Endothelial cell of umbilical vein (primary cell): ENCODE data around the gene HSPB8. TPM values are rescaled to one million over a fixed set of nuclear protein-coding genes. Genes with fewer than 3 reads are reported as not detected.

Source experiments
- BruUV-seq: library from RNA; stranded (reverse); fragments of 400-500 nt; replicated peaks from 2 replicates; lab custom pipeline; 2021; lab: Mats Ljungman, UMichigan
- CTCF ChIA-PET: fragments of 300-600, 350-600 bp; sonication (Branson Sonifier 250); formaldehyde crosslinking; loops from one replicate; lab custom pipeline; 2021; ENCODE audit warnings: antibody characterized with exemption, inconsistent platforms; lab: Charles Lee
- POLR2A ChIA-PET: fragments of 300-600, 350-600 bp; sonication (Branson Sonifier 250); formaldehyde crosslinking; loops from one replicate; lab custom pipeline; 2021; ENCODE audit warnings: antibody characterized with exemption, inconsistent platforms; lab: Charles Lee
- DNase-seq: peaks from one replicate; pipeline ENCODE4 v3.0.0-alpha.2; 2011; ENCODE audit warnings: low read depth, low spot score
- FAIRE-seq: peaks from 2 replicates; lab custom pipeline; 2011; peaks lifted over from hg19 to GRCh38; lab: Jason Lieb, UNC
- H2AFZ ChIP-seq: 2 replicates; pipeline ENCODE4 v1.6.0; 2012; ENCODE audit warnings: low read depth, low read length, control low read depth, inconsistent platforms
- H3K27ac ChIP-seq: 2 replicates; pipeline ENCODE4 v1.5.1; 2011; ENCODE audit warnings: low read depth, mild to moderate bottlenecking, control low read depth, low read length, moderate library complexity; ENCODE audit not compliant: insufficient read depth
- H3K27me3 ChIP-seq, 2 experiments: 2 replicates each; pipeline versions ENCODE4 v1.6.0 to v1.6.1; 2011; ENCODE audit warnings: low read length in 2 of 2, mixed read lengths in 1 of 2; ENCODE audit not compliant: control insufficient read depth in 2 of 2, insufficient read depth in 2 of 2
- H3K36me3 ChIP-seq, 2 experiments: 2 replicates in 1 of 2; 3 replicates in 1 of 2; pipeline ENCODE4 v1.5.1; 2011; ENCODE audit warnings: low read length in 2 of 2, mild to moderate bottlenecking in 1 of 2, moderate library complexity in 1 of 2; ENCODE audit not compliant: control insufficient read depth in 2 of 2, insufficient read depth in 2 of 2; ENCODE audit errors: extremely low read depth in 1 of 2
- H3K4me1 ChIP-seq: 3 replicates; pipeline ENCODE4 v1.5.1; 2011; ENCODE audit warnings: mild to moderate bottlenecking, low read length; ENCODE audit not compliant: control insufficient read depth, insufficient read depth; ENCODE audit errors: extremely low read depth
- H3K4me2 ChIP-seq: 2 replicates; pipeline ENCODE4 v1.6.1; 2011; ENCODE audit warnings: low read length, control low read depth, mixed read lengths; ENCODE audit not compliant: insufficient read depth
- H3K4me3 ChIP-seq, 3 experiments: fragments of 200-600 bp in 1 of 3; sonication (generic), shearing (Covaris generic) in 1 of 3; replicated peaks in 1 of 3; 2 replicates each; pipeline ENCODE4 v1.5.1; 2011 to 2016; ENCODE audit warnings: control low read depth in 3 of 3, low read length in 3 of 3, mild to moderate bottlenecking in 2 of 3, inconsistent platforms in 1 of 3, low read depth in 1 of 3, moderate library complexity in 1 of 3; ENCODE audit not compliant: insufficient read depth in 1 of 3
- H3K79me2 ChIP-seq: 2 replicates; pipeline ENCODE4 v1.6.0; 2012; ENCODE audit warnings: low read length, inconsistent platforms; ENCODE audit not compliant: control insufficient read depth, insufficient read depth
- H3K9ac ChIP-seq: replicated peaks from 2 replicates; pipeline ENCODE3; 2011; ENCODE audit warnings: low read length, control low read depth; ENCODE audit not compliant: insufficient read depth; ENCODE audit errors: extremely low read depth
- H3K9me1 ChIP-seq: replicated peaks from 3 replicates; pipeline ENCODE4 v1.6.0; 2011; ENCODE audit warnings: mild to moderate bottlenecking, low read length; ENCODE audit not compliant: control insufficient read depth, insufficient read depth; ENCODE audit errors: extremely low read depth
- H3K9me3 ChIP-seq: replicated peaks from 2 replicates; pipeline ENCODE4 v1.5.1; 2012; ENCODE audit warnings: low read length, inconsistent platforms; ENCODE audit not compliant: control insufficient read depth, insufficient read depth
- H4K20me1 ChIP-seq: replicated peaks from 2 replicates; pipeline ENCODE3; 2011; ENCODE audit warnings: mild to moderate bottlenecking, low read length; ENCODE audit not compliant: control insufficient read depth, insufficient read depth; ENCODE audit errors: extremely low read depth
- EZH2 ChIP-seq: IDR thresholded peaks from 2 replicates; pipeline ENCODE4 v1.6.1; 2012; ENCODE audit warnings: borderline replicate concordance, low read depth, mild to moderate bottlenecking, moderate library complexity, low read length, inconsistent platforms; ENCODE audit not compliant: severe bottlenecking
- FOS ChIP-seq: IDR thresholded peaks from 2 replicates; pipeline ENCODE4 v1.6.1; 2011; ENCODE audit warnings: mild to moderate bottlenecking, low read length, moderate library complexity, borderline replicate concordance; ENCODE audit not compliant: insufficient read depth
- GATA2 ChIP-seq: IDR thresholded peaks from 2 replicates; pipeline ENCODE4 v1.7.0; 2011; ENCODE audit warnings: low read depth, mild to moderate bottlenecking, moderate library complexity, mixed read lengths, low read length; ENCODE audit not compliant: insufficient read length, insufficient read depth
- JUN ChIP-seq: IDR thresholded peaks from 2 replicates; pipeline ENCODE4 v1.6.1; 2011; ENCODE audit warnings: borderline replicate concordance, low read depth; ENCODE audit not compliant: insufficient read length, insufficient read depth
- MAX ChIP-seq: IDR thresholded peaks from 2 replicates; pipeline ENCODE4 v1.6.1; 2011; ENCODE audit not compliant: insufficient read depth, insufficient read length
- MYC ChIP-seq: IDR thresholded peaks from one replicate; pipeline ENCODE4 v1.6.1; 2011; ENCODE audit warnings: mild to moderate bottlenecking, low read depth, low read length
- POLR2A ChIP-seq: IDR thresholded peaks from 2 replicates; pipeline ENCODE4 v1.6.1; 2012; ENCODE audit warnings: low read depth, mild to moderate bottlenecking, control low read depth, low read length
- POLR2AphosphoS5 ChIP-seq: IDR thresholded peaks from 2 replicates; pipeline ENCODE4 v1.6.1; 2012; ENCODE audit warnings: low read depth, mild to moderate bottlenecking, control low read depth, low read length, moderate library complexity; ENCODE audit not compliant: insufficient read depth
- dilution Hi-C: fragments of 300-500 bp; cut with MboI; formaldehyde crosslinking; loops from one replicate; pipeline ENCODE4 v1.15.0; 2019; ENCODE audit warnings: low sequenced_read_pairs; ENCODE audit not compliant: extremely low pct_ligation_motif_present
- intact Hi-C: fragments of 100-400 bp; cut with micrococcal nuclease; formaldehyde crosslinking; loops from one replicate; pipeline ENCODE4 v1.10.0; 2022
- polyA plus RNA-seq, 4 experiments: library from polyadenylated mRNA; depleted of rRNA in 3 of 4; stranded (reverse) in 3 of 4; unstranded in 1 of 4; fragments of >200 nt; gene quantifications; 2 replicates each; pipeline versions ENCODE4 v1.2.1 to v1.2.3, GENCODE V29; 2011 to 2012; ENCODE audit warnings: missing spikeins in 1 of 4
- total RNA-seq: library from RNA; stranded (reverse); gene quantifications from 2 replicates; pipeline ENCODE4 v1.2.3, GENCODE V29; 2021
- TF ChIP-seq, protein P1 (sequence below), 2 donors: IDR thresholded peaks; 1 replicate in 1 of 2; 2 replicates in 1 of 2; pipeline ENCODE4 v1.5.1; 2011; ENCODE audit warnings: low read length in 2 of 2, mild to moderate bottlenecking in 2 of 2, moderate library complexity in 2 of 2, control low read depth in 1 of 2, inconsistent platforms in 1 of 2, low read depth in 1 of 2; ENCODE audit not compliant: insufficient read depth in 1 of 2; ENCODE audit errors: extremely low read depth in 1 of 2

HSPB8 gene
- total and polyA plus RNA-seq, 2 donors (not counting 3 experiments of a cell fraction or from before 2014, with no cell fraction given) = 10.8 to 14.7 TPM

DNA sequence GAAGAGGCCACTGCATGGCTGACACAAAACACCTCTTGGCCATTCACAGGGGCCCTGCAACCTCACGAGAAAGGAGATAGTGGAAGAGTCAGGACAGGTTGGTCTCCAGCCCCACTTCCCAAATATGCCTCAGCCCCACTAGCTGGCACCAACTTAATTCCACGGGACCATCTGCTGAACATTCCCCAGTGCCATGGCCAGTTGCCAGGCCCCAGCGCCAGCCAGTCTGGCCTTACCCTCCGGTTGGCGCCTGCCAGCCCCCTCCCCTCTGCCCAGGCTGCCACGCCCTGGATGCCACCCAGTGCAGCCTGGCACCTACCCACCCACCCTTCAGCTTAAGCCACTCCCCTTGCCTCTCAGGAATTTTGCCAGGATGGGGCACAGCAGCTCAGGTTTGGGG lies 21.2 kb upstream of the HSPB8 start:
- H2AFZ ChIP-seq = no peak overlapping the region
- H3K36me3 ChIP-seq = no peaks in the 10 kb centered on the region
- dilution Hi-C loops = no loop called here
- DNase-seq = no peak
- no peaks in the 10 kb centered on the region for H3K9me3 ChIP-seq
- no peaks in the 10 kb centered on the region for H3K79me2 ChIP-seq
- CTCF ChIA-PET = no interaction called here
- no peak overlapping the region for H3K4me3 ChIP-seq
- POLR2A ChIA-PET = no interaction called here
- no peak overlapping the region for H3K4me2 ChIP-seq
- no peak overlapping the region for H3K9ac ChIP-seq
- no peaks in the 10 kb centered on the region for H3K9me1 ChIP-seq
- H3K27ac ChIP-seq = no peak overlapping the region
- H3K27me3 ChIP-seq = no peaks in the 10 kb centered on the region
- H4K20me1 ChIP-seq = no peaks in the 10 kb centered on the region
- FAIRE-seq = no peak
- H3K4me1 ChIP-seq = no peaks in the 10 kb centered on the region
- intact Hi-C loops = no loop called here
- no TSS peak for BruUV-seq
- no peak for TF ChIP-seq POLR2A
- TF ChIP-seq JUN = no peak
- TF ChIP-seq POLR2AphosphoS5 = no peak
- TF ChIP-seq GATA2 = no peak
- no peak for TF ChIP-seq EZH2
- no peak for TF ChIP-seq MYC
- TF ChIP-seq FOS = no peak
- TF ChIP-seq MAX = no peak
- TF ChIP-seq, protein P1, sequence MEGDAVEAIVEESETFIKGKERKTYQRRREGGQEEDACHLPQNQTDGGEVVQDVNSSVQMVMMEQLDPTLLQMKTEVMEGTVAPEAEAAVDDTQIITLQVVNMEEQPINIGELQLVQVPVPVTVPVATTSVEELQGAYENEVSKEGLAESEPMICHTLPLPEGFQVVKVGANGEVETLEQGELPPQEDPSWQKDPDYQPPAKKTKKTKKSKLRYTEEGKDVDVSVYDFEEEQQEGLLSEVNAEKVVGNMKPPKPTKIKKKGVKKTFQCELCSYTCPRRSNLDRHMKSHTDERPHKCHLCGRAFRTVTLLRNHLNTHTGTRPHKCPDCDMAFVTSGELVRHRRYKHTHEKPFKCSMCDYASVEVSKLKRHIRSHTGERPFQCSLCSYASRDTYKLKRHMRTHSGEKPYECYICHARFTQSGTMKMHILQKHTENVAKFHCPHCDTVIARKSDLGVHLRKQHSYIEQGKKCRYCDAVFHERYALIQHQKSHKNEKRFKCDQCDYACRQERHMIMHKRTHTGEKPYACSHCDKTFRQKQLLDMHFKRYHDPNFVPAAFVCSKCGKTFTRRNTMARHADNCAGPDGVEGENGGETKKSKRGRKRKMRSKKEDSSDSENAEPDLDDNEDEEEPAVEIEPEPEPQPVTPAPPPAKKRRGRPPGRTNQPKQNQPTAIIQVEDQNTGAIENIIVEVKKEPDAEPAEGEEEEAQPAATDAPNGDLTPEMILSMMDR (IDR thresholded peaks at IDR 0.05; ENCODE audit: extremely low read depth in 1 of 2, insufficient read depth in 1 of 2, low read depth in 1 of 2, low read length in 2 of 2) = no peak
